BLaER1 treated with 17β-estradiol and CSF1 and Interleukin-3, amounts not matched to agents 10 nM and 100 nM (cell line): ENCODE results near the gene BCL2L11.
A peak's percentile ranks its signal among the peaks of the same experiment; 100 is the strongest.

Experiments
- H3K27ac ChIP-seq, 11 experiments: shearing (Covaris generic); formaldehyde crosslinking; 2 replicates each; pipeline ENCODE4 v1.8.1; 2022
- H3K27me3 ChIP-seq, 11 experiments: shearing (Covaris generic); formaldehyde crosslinking; 2 replicates each; pipeline ENCODE4 v1.8.1; 2022
- H3K36me3 ChIP-seq, 11 experiments: shearing (Covaris generic); formaldehyde crosslinking; 2 replicates each; pipeline ENCODE4 v1.8.1; 2022
- H3K4me1 ChIP-seq, 10 experiments: shearing (Covaris generic); formaldehyde crosslinking; 2 replicates each; pipeline ENCODE4 v1.8.1; 2022
- H3K4me2 ChIP-seq, 11 experiments: shearing (Covaris generic); formaldehyde crosslinking; 2 replicates each; pipeline ENCODE4 v1.8.1; 2022
- H3K4me3 ChIP-seq, 10 experiments: shearing (Covaris generic); formaldehyde crosslinking; 2 replicates each; pipeline ENCODE4 v1.8.1; 2022
- H3K9ac ChIP-seq, 11 experiments: shearing (Covaris generic); formaldehyde crosslinking; 2 replicates each; pipeline ENCODE4 v1.8.1; 2022
- H3K9me3 ChIP-seq, 11 experiments: shearing (Covaris generic); formaldehyde crosslinking; replicated peaks in 1 of 11; 2 replicates each; pipeline ENCODE4 v1.8.1; 2022
- H4K20me1 ChIP-seq, 11 experiments: shearing (Covaris generic); formaldehyde crosslinking; 2 replicates each; pipeline ENCODE4 v1.8.1; 2022
- Cebpa-rat ChIP-seq, 11 experiments: shearing (Covaris generic); IDR thresholded peaks; 2 replicates each; pipeline ENCODE4 v1.8.1; 2022

BCL2L11 gene

GRCh38 chr2:111133603-111134002, 12.9 kb downstream of the BCL2L11 start:
- H3K9ac ChIP-seq: no peak overlapping the region
- H4K20me1 ChIP-seq: peaks cover 5 to 80% (median 28%) of the 10 kb centered on the region in 11 experiments; a peak in 15 of 22 replicates
- H3K4me2 ChIP-seq: peak overlapping the region in 6 of 11 experiments; percentile 5 to 43 (median 26); a peak in 8 of 22 replicates
- H3K27me3 ChIP-seq: no peaks in the 10 kb centered on the region
- H3K27ac ChIP-seq: no peak overlapping the region
- peaks cover 6 to 34% (median 26%) of the 10 kb centered on the region in 10 experiments; a peak in 17 of 20 replicates for H3K4me1 ChIP-seq
- H3K4me3 ChIP-seq: no peak overlapping the region
- H3K36me3 ChIP-seq: peaks cover 3 to 49% (median 29%) of the 10 kb centered on the region in 11 experiments; a peak in 19 of 22 replicates
- TF ChIP-seq Cebpa-rat (IDR thresholded peaks at IDR 0.05): no peak
- H3K9me3 ChIP-seq: no peaks in the 10 kb centered on the region

- Histone ChIP-seq H3K4me2 (peak overlapping the region in 1 of 11 experiments; percentile 37; a peak in 3 of 22 replicates), H3K4me3 (no peak overlapping the region), H3K9me3 (no peaks in the 10 kb centered on the region), H3K27me3 (no peaks in the 10 kb centered on the region), H3K9ac (no peak overlapping the region), H4K20me1 (peaks cover 5 to 80% (median 28%) of the 10 kb centered on the region in 11 experiments; a peak in 15 of 22 replicates), H3K27ac (no peak overlapping the region), H3K36me3 (peaks cover under 1 to 49% (median 29%) of the 10 kb centered on the region in 11 experiments; a peak in 20 of 22 replicates), H3K4me1 (peaks cover 6 to 34% (median 26%) of the 10 kb centered on the region in 10 experiments; a peak in 17 of 20 replicates)
- TF ChIP-seq Cebpa-rat (IDR thresholded peaks at IDR 0.05): no peak
These were observed 13.3 kb downstream of the BCL2L11 start for GRCh38 chr2:111134055-111134454.

GRCh38 chr2:111135237-111135909, 14.7 kb downstream of the BCL2L11 start:
- Histone ChIP-seq H3K4me1 (peaks cover 6 to 34% (median 26%) of the 10 kb centered on the region in 10 experiments; a peak in 17 of 20 replicates), H3K27me3 (no peaks in the 10 kb centered on the region), H4K20me1 (peaks cover 5 to 89% (median 28%) of the 10 kb centered on the region in 11 experiments; a peak in 15 of 22 replicates), H3K27ac (no peak overlapping the region), H3K9ac (peak overlapping the region in 1 of 11 experiments; percentile 22; a peak in 1 of 22 replicates), H3K4me2 (peak overlapping the region in 10 of 11 experiments; percentile 21 to 55 (median 35); a peak in 16 of 22 replicates), H3K36me3 (peaks cover 0 to 47% (median 32%) of the 10 kb centered on the region in 11 experiments; a peak in 20 of 22 replicates), H3K4me3 (no peak overlapping the region), H3K9me3 (no peaks in the 10 kb centered on the region)
- no peak for TF ChIP-seq Cebpa-rat (IDR thresholded peaks at IDR 0.05)

- H3K4me2 ChIP-seq: peak overlapping the region in 10 of 11 experiments; percentile 21 to 55 (median 35); a peak in 14 of 22 replicates
- TF ChIP-seq Cebpa-rat (IDR thresholded peaks at IDR 0.05): no peak
- peaks cover 5 to 94% (median 28%) of the 10 kb centered on the region in 11 experiments; a peak in 15 of 22 replicates for H4K20me1 ChIP-seq
- H3K4me1 ChIP-seq: peaks cover 6 to 34% (median 26%) of the 10 kb centered on the region in 10 experiments; a peak in 17 of 20 replicates
- no peak overlapping the region; a peak in 1 of 22 replicates for H3K9ac ChIP-seq
- no peak overlapping the region; a peak in 1 of 22 replicates for H3K27ac ChIP-seq
- peaks cover 0 to 52% (median 34%) of the 10 kb centered on the region in 11 experiments; a peak in 20 of 22 replicates for H3K36me3 ChIP-seq
- H3K4me3 ChIP-seq: no peak overlapping the region
- no peaks in the 10 kb centered on the region for H3K27me3 ChIP-seq
- peaks cover 0 to 3% (median 0%) of the 10 kb centered on the region in 11 experiments; a peak in 2 of 22 replicates for H3K9me3 ChIP-seq
These were observed 15.2 kb downstream of the BCL2L11 start for GRCh38 chr2:111135910-111136297.

GRCh38 chr2:111138839-111139238, 18.1 kb downstream of the BCL2L11 start:
- Histone ChIP-seq H3K27ac (no peak overlapping the region), H3K36me3 (peaks cover 0 to 70% (median 30%) of the 10 kb centered on the region in 11 experiments; a peak in 20 of 22 replicates), H3K9ac (no peak overlapping the region), H4K20me1 (peaks cover 5 to 92% (median 28%) of the 10 kb centered on the region in 11 experiments; a peak in 15 of 22 replicates), H3K27me3 (no peaks in the 10 kb centered on the region), H3K9me3 (peaks cover 0 to 4% (median 0%) of the 10 kb centered on the region in 11 experiments; a peak in 2 of 22 replicates), H3K4me3 (no peak overlapping the region), H3K4me1 (peaks cover 6 to 20% (median 11%) of the 10 kb centered on the region in 10 experiments; a peak in 17 of 20 replicates), H3K4me2 (no peak overlapping the region)
- no peak for TF ChIP-seq Cebpa-rat (IDR thresholded peaks at IDR 0.05)

GRCh38 chr2:111139637-111140317, 19.1 kb downstream of the BCL2L11 start:
- no peaks in the 10 kb centered on the region for H3K27me3 ChIP-seq
- no peak overlapping the region for H3K9ac ChIP-seq
- peaks cover 0 to 79% (median 35%) of the 10 kb centered on the region in 11 experiments; a peak in 20 of 22 replicates for H3K36me3 ChIP-seq
- TF ChIP-seq Cebpa-rat (IDR thresholded peaks at IDR 0.05): no peak
- H3K4me2 ChIP-seq: no peak overlapping the region
- peaks cover 0 to 4% (median 0%) of the 10 kb centered on the region in 11 experiments; a peak in 2 of 22 replicates for H3K9me3 ChIP-seq
- H3K4me3 ChIP-seq: no peak overlapping the region
- peaks cover 5 to 92% (median 23%) of the 10 kb centered on the region in 11 experiments; a peak in 15 of 22 replicates for H4K20me1 ChIP-seq
- no peak overlapping the region for H3K27ac ChIP-seq
- peaks cover 6 to 17% (median 10%) of the 10 kb centered on the region in 10 experiments; a peak in 17 of 20 replicates for H3K4me1 ChIP-seq

- Histone ChIP-seq H3K9me3 (peaks cover 0 to 4% (median 0%) of the 10 kb centered on the region in 11 experiments; a peak in 2 of 22 replicates), H3K4me1 (peaks cover under 1 to 9% (median 3%) of the 10 kb centered on the region in 10 experiments; a peak in 16 of 20 replicates), H3K27ac (no peak overlapping the region), H4K20me1 (peaks cover 0 to 91% (median 16%) of the 10 kb centered on the region in 11 experiments; a peak in 14 of 22 replicates), H3K27me3 (no peaks in the 10 kb centered on the region), H3K36me3 (peaks cover 0 to 85% (median 35%) of the 10 kb centered on the region in 11 experiments; a peak in 20 of 22 replicates), H3K4me3 (no peak overlapping the region), H3K9ac (no peak overlapping the region), H3K4me2 (no peak overlapping the region)
- no peak for TF ChIP-seq Cebpa-rat (IDR thresholded peaks at IDR 0.05)
These were observed 20.1 kb downstream of the BCL2L11 start for GRCh38 chr2:111140815-111141214.

GRCh38 chr2:111142101-111142500, 21.4 kb downstream of the BCL2L11 start:
- Histone ChIP-seq H3K4me2 (no peak overlapping the region), H3K27me3 (no peaks in the 10 kb centered on the region), H3K27ac (no peak overlapping the region)

More at GRCh38 chr2:111142101-111142500, 21.4 kb downstream of the BCL2L11 start:
- Histone ChIP-seq H3K9ac (no peak overlapping the region), H3K9me3 (peaks cover 0 to 4% (median 0%) of the 10 kb centered on the region in 11 experiments; a peak in 2 of 22 replicates), H4K20me1 (peaks cover 0 to 88% (median 4%) of the 10 kb centered on the region in 11 experiments; a peak in 10 of 22 replicates), H3K36me3 (peaks cover 0 to 81% (median 35%) of the 10 kb centered on the region in 11 experiments; a peak in 20 of 22 replicates), H3K4me3 (no peak overlapping the region), H3K4me1 (0 out of 20 replicates have a peak, but pooled peaks cover 0 to 5% (median 0%) of the 10 kb centered on the region in 10 experiments)
- TF ChIP-seq Cebpa-rat (IDR thresholded peaks at IDR 0.05): no peak
